Measurements from ENCODE around the gene CACNB1.
"Not testable (repeated sequence)": the region's sequence is repeated elsewhere in the genome, so short reads cannot be mapped to it uniquely, and the experiment has no call there.

The CACNB1 gene

GRCh38 chr17:39150104-39150634 lies 47.3 kb downstream of the CACNB1 start:
- DNase-seq = no peak

- no peak for DNase-seq
Measured at GRCh38 chr17:39147221-39148185, 50.0 kb downstream of the CACNB1 start.

DNA sequence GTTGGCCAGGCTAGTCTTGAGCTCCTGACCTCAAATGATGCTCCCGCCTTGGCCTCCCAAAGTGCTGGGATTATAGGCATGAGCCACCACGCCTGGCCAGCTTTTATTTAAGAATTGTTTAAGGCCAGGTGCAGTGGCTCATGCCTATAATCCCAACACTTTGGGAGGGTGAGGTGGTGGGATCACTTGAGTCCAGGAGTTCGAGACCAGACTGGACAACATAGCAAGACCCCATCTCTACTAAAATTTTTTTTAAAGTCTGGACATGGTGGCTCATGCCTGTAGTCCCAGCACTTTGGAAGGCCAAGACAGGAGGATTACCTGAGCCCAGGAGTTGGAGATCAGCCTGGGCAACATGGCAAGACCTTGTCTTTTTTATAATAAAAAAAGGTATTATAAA lies 51.2 kb downstream of the CACNB1 start:
- no peak for DNase-seq

DNA sequence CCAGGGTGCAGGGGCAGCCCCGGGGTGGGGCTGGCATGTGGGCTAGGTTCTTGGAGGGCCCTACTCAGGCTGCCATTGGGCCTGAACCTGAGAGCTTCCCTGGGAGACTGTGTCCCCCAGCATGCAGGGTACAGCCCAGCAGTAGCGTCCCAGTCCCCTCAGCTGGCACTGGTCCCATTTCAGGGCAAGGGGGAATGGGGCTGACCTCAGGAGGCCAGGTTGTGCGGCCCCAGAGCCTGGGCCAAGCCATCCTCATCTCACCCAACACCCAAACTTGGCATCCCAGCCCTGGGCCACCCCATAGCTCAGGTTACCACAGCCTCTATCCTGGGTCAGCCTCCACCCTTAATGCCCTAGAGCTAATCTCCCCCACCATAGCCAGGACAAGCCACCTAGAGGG lies 52.3 kb downstream of the CACNB1 start:
- DNase-seq = no peak

- DNase-seq = peak; percentile 10 to 64
Measured at GRCh38 chr17:39144416-39144840, 53.0 kb downstream of the CACNB1 start.

- DNase-seq = no peak
Measured at GRCh38 chr17:39143552-39144093, 53.8 kb downstream of the CACNB1 start.

DNA sequence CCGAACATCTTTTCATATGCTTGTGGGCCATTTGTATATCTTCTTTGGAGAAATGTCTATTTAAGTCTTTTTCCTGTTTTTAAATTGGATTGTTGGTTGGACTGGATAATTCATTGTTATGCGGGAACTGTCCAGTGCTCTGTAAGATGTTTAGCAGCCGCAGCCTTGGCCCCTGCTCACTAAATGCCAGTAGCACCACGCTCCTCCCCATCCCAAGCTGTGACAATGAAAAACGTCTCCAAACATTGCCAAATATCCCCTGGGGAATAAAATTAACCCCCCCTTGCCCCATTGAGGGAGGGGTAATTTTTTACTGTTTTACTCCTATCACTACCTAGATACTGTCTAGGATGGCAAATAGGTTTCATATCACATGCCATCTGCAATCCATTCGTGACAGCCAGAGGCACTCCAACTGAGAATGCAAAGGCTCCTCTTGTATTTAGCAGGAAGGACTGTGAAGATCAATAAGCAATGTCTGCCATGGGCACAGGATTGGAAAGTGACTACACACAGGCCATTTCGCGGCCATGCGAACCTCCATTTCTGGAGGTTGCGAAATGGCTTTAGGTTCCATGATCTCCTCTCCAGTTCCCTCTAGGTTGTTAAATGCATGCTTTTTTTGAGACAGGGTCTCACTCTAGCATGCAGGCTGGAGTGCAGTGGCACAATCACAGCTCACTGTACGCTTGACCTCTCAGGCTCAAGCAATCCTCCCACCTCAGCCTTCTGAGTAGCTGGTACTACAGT lies 55.4 kb downstream of the CACNB1 start:
- DNase-seq = no peak

DNA sequence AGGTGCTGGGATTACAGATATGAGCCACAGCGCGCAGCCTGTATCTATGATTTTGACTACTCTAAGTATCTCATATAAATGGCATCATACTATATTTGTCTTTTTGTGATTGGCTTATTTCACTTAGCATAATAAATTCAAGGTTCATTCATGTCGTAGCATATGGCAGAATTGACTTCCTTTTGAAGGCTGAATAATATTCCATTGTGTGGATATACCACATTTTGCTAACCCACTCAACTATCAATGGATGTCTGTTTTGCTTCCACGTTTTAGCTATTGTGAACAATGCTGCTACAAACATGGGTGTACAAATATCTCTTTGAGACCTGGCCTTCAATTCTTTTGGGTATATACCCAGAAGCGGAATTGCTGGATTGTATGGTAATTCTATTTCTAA lies 56.2 kb downstream of the CACNB1 start:
- DNase-seq = no peak

DNA sequence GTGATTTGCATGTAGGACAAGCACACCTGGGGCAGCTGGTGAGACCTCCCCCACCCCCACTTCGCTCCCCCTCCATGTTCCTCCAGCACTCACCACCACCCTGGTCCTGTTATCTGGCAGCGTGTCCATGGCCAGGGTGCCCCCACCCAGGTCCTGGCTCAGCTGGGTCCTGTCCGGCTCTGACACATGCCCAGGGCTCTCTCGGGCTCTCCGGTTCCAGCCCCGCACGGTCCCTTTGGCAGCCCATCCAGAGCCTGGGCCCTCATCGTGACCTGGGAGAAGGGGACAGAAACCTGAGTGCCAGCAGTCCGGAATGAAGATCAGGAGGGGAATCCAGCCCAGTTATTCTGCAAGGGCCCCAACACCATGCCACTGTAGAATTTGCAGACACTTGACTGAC lies 57.9 kb downstream of the CACNB1 start:
- DNase-seq = no peak

GRCh38 chr17:39139161-39139511 lies 58.3 kb downstream of the CACNB1 start:
- no peak for DNase-seq

GRCh38 chr17:39138431-39139160 lies 58.9 kb downstream of the CACNB1 start:
- DNase-seq = no peak

GRCh38 chr17:39134878-39135277 lies 62.6 kb downstream of the CACNB1 start:
- DNase-seq = no peak

DNA sequence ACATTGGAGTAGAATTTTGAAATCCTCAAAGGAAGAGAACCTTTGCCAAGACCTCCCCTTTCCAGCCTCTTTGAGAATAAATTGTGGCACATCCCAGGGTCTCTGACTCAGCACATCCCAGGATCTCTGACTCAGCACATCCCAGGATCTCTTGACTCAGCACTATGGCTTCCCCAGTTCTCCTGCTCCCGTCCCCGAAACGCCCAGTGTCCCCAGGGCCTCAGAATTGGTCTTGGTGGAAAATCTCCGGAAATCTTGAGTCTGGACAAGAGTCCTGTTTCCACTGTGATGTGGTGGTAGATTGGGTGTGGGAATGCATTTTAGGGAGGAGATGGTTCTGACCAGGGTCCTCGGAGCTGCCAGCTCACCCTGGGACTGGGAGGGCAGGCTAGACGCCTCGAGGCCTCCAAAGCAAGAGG lies 65.3 kb downstream of the CACNB1 start:
- no peak for DNase-seq

DNA sequence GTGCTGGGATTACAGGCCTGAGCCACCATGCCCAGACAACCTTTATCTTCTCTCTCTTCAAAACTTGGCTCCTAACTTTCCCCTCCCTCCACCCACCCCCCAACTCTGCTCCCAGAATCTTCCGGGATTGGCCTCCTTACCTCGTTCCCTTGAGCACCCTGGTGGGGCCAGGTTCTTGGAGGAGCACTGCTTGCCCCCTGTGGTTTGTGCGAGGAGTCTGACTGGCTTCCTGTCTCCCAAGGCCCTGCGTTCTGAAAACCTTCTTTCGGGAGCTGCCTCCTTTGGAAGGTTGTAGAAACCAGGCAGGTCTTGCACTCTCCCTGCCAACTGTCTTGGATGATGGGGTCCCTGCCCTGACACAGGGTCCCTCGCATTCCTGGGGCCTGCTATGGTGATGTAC lies 65.9 kb downstream of the CACNB1 start:
- no peak for DNase-seq

DNA sequence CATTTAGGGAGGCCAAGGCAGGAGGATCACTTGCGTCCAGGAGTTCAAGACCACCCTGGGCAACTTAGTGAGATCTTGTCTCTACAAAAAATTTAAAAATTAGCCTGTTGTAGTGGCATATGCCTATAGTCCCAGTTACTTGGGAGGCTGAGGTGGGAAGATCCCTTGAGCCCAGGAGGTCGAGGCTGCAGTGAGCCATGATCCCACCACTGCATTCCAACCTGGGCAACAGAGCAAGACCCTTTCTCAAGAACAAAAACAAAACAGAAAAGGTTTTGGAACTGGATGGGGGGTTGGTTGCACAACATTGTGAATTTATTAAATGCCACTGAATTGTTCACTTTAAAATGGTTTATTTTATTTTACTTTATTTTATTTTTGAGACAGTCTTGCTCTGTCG lies 67.3 kb downstream of the CACNB1 start:
- no peak for DNase-seq

- DNase-seq = not testable (repeated sequence)
Measured at GRCh38 chr17:39129544-39129943, 67.9 kb downstream of the CACNB1 start.

DNA sequence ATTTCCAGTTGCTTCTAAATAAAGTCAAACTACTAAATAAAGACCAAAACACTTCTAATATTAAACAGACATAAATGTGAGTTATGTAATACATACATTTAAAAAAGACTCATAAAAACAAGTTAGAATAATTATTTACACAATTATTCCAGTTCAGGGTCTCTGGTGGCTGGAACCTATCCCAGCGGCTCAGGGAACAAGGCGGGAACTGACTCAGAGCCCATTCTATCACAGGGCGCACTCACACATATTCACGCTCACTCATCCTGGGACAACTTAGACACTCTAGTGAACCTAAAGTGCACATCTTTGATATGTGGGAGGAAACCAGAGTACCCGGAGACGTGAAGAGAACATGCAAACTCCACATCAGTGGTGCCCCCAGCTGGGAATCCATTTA lies 71.0 kb downstream of the CACNB1 start:
- DNase-seq = no peak

GRCh38 chr17:39125143-39125875 lies 72.2 kb downstream of the CACNB1 start:
- DNase-seq = no peak

- peak in 1 of 2 experiments; percentile 30 for DNase-seq
Measured at GRCh38 chr17:39123627-39124026, 73.8 kb downstream of the CACNB1 start.
